ENCODE data around the gene SPTB. TPM values are rescaled to one million over a fixed set of nuclear protein-coding genes. Genes with fewer than 3 reads are reported as not detected.

The SPTB gene
- total RNA-seq, 1 experiment from 2014 or later, result 0.13 TPM

- Histone ChIP-seq H3K36me3 (ENCODE audit: control insufficient read depth, insufficient read depth, low read length) (no peaks in the 10 kb centered on the region), H3K27me3 (ENCODE audit: control insufficient read depth, insufficient read depth, low read length) (no peaks in the 10 kb centered on the region), H3K9me3 (ENCODE audit: control insufficient read depth, insufficient read depth, low read depth, low read length) (no peaks in the 10 kb centered on the region), H3K4me3 (ENCODE audit: low read depth in 2 of 2, low read length in 2 of 2) (no peak overlapping the region), H3K27ac (ENCODE audit: low read length) (no peak overlapping the region), H3K4me1 (ENCODE audit: control insufficient read depth, insufficient read depth, low read length) (peaks cover 3% of the 10 kb centered on the region; the same call in 1 of the 2 replicates)
- ChIA-PET POLR2A (no interaction called here), CTCF (interaction anchor here (0.5 to 1.1 kb wide), 2 partner anchors 95 to 125 kb away, joined by 3 to 4 read pairs; no protein-coding TSS in a partner anchor)
- TF ChIP-seq CTCF (IDR thresholded peaks at IDR 0.05), result peak; percentile 8; the same call in 1 of the 2 replicates
- no peak for TF ChIP-seq POLR2AphosphoS5 (IDR thresholded peaks at IDR 0.05; ENCODE audit: low read depth, low read length)
- intact Hi-C loops (cut with micrococcal nuclease; ENCODE audit: unreplicated experiment), result loop anchor here (5.0 kb wide), 1 partner anchor 54 kb away; no protein-coding TSS in a partner anchor
- ATAC-seq (no peak), DNase-seq (ENCODE audit: low read depth, low spot score) (no peak)
- BruUV-seq (replicated peaks), result no TSS peak
- in situ Hi-C loops (cut with HindIII; ENCODE audit: low pct_unique_long_range_greater_than_20kb, low sequenced_read_pairs), result no loop called here
Measured at GRCh38 chr14:64761441-64762043, 118.2 kb downstream of the SPTB start.

- in situ Hi-C loops (cut with HindIII; ENCODE audit: low pct_unique_long_range_greater_than_20kb, low sequenced_read_pairs), result no loop called here
- no peak overlapping the region for H3K4me3 ChIP-seq (ENCODE audit: low read depth in 2 of 2, low read length in 2 of 2)
- H3K4me1 ChIP-seq (ENCODE audit: control insufficient read depth, insufficient read depth, low read length), result peaks cover 3% of the 10 kb centered on the region; the same call in 1 of the 2 replicates
- H3K9me3 ChIP-seq (ENCODE audit: control insufficient read depth, insufficient read depth, low read depth, low read length), result no peaks in the 10 kb centered on the region
- ATAC-seq (no peak), DNase-seq (ENCODE audit: low read depth, low spot score) (no peak)
- H3K27me3 ChIP-seq (ENCODE audit: control insufficient read depth, insufficient read depth, low read length), result no peaks in the 10 kb centered on the region
- intact Hi-C loops (cut with micrococcal nuclease; ENCODE audit: unreplicated experiment), result loop anchor here (5.0 kb wide), 1 partner anchor 54 kb away; no protein-coding TSS in a partner anchor
- H3K27ac ChIP-seq (ENCODE audit: low read length), result no peak overlapping the region
- BruUV-seq (replicated peaks), result no TSS peak
- POLR2A ChIA-PET, result no interaction called here
- TF ChIP-seq TCF7L2 (IDR thresholded peaks at IDR 0.05; ENCODE audit: low read depth, low read length) (no peak), REST (IDR thresholded peaks at IDR 0.05; ENCODE audit: insufficient read depth in 1 of 2, low read depth in 2 of 2, low read length in 1 of 2) (no peak), SIN3A (IDR thresholded peaks at IDR 0.05; ENCODE audit: borderline replicate concordance, insufficient read depth, low read depth, low read length) (no peak), POLR2AphosphoS5 (IDR thresholded peaks at IDR 0.05; ENCODE audit: low read depth, low read length) (no peak), CTCF (IDR thresholded peaks at IDR 0.05) (no peak)
- H3K36me3 ChIP-seq (ENCODE audit: control insufficient read depth, insufficient read depth, low read length), result no peaks in the 10 kb centered on the region
- CTCF ChIA-PET, result interaction anchor here (1.1 kb wide), 1 partner anchor 125 kb away, joined by 3 read pairs; no protein-coding TSS in a partner anchor
Measured at GRCh38 chr14:64760916-64761315, 118.8 kb downstream of the SPTB start.
